Activated CD4-positive, alpha-beta T cell treated with anti-CD3 and anti-CD28 coated beads, Interleukin-2, amount 50 U/mL, for 1 hour (primary cell): ENCODE results near the gene ST3GAL4.

Experiments used
- DNase-seq: peaks from one replicate; pipeline ENCODE4 v3.0.0-alpha.2; 2020

The ST3GAL4 gene

DNA sequence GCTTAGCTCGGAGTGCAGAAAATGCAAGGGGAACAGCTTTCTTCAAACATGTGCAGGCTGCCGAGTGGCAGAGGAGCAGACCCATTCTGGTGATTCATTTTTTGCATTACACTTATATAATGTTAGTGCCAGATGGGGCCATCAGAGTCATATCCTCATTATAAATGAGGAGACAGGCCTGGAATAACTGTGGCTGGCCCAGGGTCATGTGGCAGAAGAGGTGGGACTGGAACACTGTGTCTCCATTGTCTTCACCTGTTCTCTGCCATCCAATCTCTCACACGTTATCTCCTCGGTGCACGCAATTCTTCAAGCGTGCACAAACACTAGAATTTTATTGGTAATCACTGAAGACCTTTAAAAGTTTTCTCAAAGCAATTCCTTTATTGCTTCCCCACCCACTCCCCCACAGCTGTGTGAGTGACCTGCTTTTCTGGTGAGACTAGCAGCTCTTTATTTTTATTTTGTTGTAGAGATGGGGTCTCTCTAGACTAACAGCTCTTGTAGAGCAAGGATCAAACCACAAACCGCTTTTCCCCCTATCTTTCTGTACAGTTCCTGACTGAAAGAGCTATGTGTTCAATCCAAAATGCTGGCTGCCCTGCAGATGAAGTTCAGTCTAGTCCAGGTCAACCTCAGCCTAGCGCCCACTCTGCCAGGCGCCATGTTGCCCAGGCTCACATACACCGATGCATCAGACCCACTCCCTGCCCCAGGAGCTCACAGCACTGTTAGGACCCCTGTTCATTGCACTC, 75.3 kb downstream of the ST3GAL4 start:
- no peak for DNase-seq

DNA sequence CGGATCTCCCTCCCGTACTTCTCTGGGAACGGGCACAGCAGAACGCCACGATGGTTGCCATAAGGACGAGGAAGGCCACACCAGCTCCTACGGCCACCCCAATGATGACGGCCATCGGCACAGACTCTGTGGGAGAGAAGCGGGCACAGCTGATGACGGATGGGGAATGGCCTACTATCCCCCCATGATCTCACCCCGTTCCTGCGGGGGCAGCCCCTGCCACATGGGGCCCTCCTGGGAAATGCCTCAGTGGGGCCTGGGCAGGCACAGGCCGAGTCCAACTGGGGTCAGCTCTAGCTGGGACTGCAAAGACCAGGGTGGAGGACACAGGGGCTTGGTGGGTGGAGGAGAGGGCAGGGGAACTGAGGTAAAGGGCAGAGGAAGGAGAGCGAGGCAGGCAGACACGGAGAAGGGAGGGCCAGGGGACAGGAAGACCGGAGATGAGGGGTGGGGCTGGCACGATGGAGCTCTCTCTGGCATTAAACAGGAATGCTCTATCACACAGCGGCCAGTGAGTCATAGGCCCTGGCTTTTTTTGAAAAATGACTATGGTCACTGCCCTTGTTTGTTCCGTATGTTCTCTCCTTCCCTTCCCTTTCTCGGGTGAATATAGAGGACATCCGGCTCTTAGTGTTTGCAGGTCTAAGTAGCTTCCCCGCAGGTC, 76.0 kb downstream of the ST3GAL4 start:
- DNase-seq, result no peak

DNA sequence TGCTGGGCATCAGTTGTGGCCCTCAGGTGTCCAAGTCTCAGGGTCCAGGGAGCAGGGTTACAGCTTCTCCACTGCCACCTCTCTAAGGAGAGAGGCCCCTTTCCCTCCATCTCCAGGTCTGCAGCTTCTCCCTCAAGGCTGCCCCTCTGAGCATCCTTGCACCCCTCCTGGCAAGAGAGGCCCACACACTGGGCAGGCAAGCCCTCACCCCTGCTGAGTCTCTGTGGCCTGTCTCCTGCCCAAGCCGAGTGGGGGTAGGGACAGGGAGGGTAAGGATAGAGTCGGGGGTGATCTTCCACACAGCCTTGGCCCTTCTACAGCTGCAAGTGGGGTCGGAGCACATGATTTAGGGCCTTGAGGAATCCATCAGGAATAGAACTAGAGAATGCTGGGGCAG, 76.6 kb downstream of the ST3GAL4 start:
- no peak for DNase-seq

DNA sequence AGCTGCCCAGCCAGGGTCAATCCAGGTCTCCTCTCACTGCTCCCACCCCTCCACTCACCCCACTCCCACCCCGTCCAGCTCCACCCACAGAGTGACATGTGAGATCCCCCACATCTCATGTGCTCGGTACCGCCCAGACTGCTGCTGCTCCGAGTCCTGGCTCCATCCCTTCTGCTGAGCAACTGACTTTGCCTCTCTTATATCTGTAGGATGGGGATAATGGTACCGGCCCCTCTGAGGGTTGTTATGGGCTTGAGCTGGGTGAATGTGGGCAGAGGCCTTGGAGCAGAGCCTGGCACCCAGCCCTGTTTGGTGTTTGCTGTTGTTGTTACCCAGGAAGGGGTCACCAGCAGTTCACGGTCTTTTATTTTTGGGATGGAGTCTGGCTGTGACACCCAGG, 77.0 kb downstream of the ST3GAL4 start:
- DNase-seq, result no peak

DNA sequence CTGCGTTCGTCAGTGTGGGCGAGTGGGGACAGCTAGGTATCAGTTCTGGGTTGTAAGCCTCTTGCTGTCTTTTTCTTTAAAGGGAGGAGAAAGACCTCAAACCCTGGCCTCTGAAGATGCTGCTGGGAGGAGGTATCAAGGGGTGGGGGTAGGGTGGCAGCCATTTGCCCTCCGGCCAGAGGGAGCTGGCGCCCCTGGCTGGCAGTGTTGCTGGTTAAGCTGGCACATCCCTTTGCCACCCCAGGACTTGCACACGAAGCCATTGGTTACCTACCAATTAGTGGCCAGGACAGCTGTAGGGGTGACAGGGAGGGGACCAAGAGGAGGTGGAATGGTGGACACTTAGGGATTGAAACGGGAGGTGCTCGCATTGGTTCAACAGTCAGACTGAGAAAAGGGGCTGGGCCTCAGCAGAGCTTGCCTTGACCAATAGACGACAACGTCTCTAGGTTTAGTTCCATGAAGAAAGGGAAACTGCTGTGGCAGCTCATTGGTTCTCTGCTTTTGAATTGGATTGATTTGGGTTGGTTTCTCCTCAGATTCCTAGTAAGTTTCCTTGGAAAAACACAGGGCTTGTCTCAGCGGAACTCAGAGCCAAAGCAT, 77.9 kb downstream of the ST3GAL4 start:
- no peak for DNase-seq

DNA sequence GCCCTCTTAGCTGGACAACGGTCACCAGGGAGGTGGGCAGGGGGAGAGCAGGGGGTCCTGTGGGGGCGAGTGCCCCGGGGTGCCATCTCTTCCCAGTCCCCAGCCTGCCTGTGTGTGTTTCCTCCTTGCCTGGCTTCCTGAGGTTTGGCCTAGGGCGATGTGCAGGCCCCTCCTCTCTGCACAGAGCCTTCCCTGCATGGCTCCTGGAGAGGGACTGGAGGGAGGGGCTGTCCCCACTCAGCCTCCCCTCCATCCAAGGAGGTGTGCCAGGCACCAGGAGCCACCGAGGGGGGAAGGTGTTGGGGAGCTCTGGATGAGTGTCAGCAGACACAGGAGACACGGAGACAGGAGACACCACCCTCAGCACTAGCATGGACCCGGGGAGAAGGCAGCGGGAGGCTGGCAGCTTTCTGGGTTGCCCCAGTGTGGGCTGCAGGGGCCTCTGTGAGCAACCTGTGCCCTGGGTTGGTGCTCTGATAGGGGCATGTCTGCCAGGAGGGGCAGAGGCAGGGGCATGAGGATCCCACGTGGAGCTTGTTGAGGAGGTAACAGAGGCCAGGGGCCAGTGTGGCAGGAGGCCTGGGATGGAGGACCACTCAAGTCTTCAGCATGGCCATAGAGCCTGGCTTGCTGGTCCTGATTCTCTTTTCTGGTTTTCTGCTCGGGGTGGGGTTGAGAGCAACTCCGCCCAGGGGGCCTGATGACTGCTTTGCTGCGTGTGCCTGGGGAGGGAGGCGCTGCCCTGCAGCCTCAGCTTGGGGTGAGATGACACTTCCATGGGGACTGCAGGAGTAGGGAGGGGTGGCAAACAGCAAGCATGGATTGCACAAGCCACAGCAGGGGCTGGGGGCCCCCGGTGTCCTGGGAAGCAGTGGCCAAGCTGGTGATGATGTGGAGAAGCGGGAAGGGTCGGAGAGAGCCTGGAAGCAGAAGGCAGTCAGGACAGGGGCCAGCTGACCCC, 78.8 kb downstream of the ST3GAL4 start:
- DNase-seq, result no peak

DNA sequence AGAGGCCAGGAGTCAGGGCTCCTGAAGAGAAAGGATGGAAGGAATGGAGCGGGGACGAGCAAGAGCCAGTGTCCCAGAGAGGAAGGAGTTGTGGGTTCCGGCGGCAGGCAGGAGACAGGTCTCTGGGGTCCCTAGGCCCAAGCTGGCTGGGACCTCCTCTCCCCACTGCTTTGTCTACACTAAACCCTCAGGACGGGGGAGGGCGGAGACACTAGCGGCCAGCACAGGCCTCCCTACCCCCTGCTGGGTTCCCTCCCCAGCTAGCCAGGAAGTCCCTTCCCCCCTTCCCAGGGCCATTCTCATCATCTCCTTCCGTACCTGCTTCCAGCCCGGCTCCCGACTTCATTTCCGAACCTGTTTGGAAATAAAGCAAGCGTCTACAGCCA, 79.5 kb downstream of the ST3GAL4 start:
- no peak for DNase-seq

DNA sequence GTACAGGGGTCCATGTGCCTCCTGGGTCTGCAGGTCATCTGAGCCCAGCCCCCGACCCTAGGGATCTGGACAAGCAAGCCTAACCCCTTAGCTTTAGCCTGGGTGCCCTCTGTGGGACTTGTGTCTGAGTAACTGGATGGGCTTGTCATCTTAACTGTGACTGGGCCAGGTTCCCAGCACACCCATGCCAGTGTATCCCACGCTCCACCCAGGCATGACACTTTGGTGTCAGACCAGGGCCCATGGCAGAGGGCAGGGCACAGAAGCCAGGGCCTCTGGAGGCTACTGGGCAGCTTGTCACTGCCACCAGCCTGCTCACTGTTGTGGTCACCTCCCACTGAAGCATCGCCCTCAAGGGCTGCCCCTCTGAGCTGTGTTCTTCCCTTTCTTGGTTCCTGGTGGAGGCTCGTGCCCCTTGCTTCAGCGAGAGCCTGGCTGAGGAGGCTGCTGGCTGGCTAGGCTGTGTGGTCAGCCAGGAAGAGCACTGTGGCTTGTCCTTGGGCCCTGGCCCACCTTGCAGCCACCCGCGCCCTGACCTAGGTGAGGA, 80.8 kb downstream of the ST3GAL4 start:
- DNase-seq, result no peak

DNA sequence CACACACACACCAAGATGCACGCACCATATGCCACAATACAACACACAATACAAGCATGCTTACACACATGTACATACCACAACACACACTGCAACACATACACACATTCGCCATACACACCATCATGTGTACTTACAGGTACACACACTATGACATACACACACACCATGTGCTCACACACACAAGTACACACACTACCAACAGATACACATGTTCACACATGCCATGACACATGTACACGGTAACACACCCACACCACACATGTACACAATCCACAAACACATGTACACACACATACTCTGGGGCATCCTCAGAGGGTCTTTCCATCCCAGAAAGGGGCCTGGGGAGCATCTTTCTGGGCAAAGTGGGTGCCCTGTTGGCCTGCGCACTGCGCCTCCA, 82.2 kb downstream of the ST3GAL4 start:
- no peak for DNase-seq

DNA sequence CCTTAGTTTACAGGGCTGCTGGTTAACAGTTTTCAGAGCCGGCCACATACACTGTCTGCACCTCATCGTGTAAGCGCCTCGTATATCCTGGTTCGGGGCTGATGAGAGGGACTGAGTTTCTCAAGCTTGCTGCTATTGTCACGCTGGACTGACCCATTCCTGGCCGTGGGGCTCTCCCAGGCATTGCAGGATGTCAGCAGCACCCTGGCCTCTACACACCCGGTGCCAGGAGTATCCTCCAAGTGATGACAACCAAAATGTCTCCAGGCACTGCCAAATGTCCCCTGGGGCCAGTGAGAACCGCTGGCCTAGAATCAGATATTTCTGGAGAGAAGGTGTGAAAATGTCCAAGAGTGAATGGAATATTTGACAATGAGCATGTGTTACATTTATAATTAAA, 82.8 kb downstream of the ST3GAL4 start:
- no peak for DNase-seq

DNA sequence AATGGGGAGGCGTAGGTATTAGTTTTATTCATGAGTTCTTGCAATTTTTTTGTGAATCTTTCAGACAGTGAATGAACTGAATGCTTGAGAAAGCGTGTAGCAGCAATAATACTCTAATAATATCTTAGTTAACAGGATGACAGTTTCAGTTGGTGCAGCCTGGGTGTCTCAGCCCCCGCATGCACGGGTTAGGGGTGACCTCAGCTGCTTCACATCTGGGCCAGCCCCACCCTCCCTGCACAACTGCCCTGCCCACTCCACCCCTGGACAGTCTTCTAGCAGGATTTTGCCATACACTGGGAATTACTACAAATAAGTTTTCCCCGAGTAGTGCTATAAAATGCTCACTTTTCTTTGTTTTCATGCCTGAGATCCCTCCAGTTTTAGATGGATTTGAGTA, 83.2 kb downstream of the ST3GAL4 start:
- DNase-seq, result no peak

DNA sequence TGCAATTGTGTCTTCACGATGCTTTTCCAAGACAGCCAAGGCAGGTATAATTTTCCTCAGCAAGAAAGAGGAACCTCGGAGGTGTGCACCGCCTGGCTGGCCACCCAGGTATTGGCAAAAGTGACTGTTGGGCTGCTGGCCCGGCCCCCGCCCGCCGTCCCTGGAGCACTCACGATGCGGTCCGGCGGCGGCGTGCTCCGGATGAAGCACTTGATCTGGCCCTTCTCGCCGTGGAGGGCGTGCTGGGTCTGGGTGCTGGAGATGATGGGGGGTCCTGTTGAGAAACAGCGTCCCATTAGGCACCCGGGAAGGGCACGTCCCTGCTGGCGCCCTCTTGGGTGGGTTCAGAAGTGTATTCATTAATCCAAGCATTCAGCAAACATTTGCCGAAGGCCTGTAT, 84.8 kb downstream of the ST3GAL4 start:
- DNase-seq, result no peak

DNA sequence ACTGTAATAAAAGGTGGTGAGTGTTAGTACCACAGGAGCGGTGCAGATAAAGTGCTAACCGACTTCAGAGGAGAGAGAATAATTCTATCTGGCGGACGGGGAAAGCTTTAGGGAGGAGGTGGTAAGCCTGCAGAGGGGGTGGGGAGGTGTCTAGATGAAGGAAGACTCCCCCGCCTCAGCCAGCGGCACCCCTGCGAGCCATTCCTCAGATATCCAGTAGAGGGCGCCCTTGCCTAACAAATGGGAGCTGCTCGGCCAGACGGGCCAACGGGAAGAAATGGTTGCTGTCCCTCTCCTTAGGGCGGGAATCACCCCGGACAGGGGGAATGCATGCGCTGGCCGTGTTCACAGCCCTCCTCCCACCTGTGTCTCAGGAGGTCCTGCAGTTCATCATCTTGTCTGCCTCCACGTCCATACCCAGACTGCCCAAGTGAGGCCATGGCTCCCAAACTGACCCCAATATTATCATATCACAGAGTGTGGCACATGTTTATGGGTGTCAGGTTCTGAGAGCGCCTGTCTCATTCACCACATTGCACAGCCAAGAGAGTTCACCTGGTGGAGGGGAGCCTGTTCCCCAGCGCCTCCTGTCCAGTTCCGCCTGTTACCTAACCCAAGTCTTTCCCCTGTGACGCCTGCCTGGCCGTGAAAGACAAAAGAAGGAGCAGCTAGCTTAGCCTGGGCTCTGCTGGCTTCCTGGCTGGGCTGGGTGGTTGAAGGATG, 85.5 kb downstream of the ST3GAL4 start:
- DNase-seq, result peak; percentile 68

DNA sequence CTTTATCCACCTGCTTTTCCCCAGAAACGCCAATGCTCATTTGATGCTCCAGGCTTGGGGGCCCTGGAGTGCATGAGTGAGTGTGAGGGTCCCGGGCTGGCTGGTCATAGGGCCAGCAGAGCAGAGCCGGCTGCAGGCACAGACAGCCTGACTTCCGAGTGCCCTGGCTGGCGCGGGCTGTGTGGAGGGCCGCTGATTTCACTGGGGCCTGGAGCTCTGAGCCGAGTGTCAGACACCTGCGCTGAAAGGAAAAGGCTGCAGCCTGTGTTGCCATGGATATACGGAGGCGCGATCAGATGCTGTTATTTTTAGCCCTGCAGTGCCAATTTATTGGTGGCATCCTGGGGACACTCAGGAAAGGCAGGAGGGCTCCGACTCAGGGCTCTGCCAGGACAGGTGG, 87.6 kb downstream of the ST3GAL4 start:
- no peak for DNase-seq

DNA sequence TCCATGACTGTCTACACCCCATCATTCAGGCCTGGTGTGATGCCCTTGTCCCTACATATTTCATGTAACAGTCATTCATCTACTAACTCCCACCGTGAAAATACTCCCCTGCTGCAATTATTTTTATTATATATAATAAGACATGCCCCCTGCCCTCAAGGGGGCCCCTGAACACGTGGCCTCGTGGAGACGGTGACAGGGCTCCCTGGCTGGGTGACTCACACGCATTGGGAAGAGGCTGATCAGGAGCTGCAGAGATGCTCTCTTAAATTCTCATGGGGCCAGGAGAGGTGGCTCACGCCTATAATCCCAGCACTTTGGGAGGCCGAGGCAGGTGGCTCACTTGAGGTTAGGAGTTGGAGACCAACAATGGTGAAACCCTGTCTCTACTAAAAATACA, 88.6 kb downstream of the ST3GAL4 start:
- no peak for DNase-seq

DNA sequence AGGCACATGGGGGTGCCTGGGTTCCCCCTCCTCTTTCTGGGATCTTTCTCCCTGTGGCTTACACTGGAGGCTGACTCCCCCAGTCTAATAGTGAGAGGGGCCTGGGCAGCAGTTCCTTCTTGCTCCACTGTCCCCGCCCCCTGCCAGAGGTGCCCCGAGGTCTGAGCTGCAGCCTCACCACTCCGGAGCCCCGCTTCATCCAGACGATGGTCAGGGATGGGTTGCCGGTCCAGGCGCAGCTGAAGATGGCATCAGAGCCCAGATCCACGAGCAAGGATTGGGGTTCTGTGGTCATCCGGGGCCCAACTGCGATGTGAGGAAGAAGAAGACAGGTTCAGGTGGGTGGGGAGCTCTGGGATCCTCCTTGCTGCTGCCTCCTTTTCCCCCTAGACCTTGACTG, 91.1 kb downstream of the ST3GAL4 start:
- DNase-seq, result no peak

DNA sequence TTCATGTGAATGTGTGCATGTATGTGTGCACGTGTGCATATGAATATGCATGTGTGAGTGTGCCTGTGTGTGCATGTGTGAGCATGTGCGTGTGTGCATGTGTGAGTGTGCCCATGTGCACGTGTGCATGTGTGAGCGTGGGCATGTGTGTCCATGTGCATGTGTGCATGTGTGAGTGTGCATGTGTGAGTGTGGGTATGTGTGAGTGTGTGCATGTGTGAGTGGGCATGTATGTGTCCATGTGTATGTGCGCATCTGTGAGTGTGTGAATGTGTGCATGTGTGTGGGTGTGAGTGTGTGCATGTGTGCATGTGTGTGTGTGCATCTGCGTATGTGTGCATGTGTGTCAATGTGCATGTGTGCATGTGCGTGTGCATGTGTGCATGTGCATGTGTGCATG, 94.7 kb downstream of the ST3GAL4 start:
- DNase-seq, result no peak

DNA sequence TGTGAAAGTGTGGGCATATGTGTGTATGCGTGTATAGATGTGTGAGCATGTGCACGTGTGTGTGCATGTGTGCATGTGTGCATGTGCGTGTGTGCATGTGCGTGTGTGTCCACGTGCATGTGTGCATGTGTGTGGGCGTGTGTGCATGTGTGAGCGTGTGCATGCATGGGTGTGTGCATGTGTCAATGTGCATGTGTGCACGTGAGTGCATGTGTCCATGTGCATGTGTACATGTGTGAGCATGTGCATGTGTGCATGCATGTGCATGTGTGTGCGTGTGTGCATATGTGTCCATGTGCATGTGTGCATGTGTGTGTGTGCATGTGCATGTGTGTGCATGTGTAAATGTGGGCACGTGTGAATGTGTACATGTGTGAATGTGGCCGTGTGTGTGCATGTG, 95.3 kb downstream of the ST3GAL4 start:
- no peak for DNase-seq

DNA sequence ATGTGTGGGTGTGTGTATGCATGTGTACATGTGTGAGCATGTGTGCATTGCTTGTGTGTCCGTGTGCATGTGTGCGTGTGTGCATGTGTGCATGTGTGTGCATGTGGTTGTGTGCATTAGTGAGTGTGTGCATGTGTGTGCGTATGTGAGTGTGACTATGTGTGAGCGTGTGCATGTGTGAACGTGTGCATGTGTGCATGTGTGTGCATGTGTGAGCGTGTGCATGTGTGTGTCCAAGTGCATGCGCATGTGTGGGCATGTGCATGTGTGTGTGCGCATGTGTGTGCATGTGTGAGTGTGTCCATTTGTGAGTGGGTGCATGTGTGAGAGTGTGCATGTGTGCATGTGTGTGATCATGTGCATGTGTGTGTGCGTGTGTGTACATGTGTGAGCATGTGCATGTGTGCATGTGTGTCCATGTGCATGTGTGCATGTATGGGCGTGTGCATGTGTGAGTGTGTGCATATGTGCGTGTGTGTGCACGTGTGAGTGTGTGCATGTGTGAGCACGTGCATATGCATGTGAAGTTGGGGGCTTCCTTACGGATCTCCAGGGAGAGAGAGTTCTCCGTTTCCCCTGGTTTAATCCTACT, 95.8 kb downstream of the ST3GAL4 start:
- DNase-seq, result no peak

DNA sequence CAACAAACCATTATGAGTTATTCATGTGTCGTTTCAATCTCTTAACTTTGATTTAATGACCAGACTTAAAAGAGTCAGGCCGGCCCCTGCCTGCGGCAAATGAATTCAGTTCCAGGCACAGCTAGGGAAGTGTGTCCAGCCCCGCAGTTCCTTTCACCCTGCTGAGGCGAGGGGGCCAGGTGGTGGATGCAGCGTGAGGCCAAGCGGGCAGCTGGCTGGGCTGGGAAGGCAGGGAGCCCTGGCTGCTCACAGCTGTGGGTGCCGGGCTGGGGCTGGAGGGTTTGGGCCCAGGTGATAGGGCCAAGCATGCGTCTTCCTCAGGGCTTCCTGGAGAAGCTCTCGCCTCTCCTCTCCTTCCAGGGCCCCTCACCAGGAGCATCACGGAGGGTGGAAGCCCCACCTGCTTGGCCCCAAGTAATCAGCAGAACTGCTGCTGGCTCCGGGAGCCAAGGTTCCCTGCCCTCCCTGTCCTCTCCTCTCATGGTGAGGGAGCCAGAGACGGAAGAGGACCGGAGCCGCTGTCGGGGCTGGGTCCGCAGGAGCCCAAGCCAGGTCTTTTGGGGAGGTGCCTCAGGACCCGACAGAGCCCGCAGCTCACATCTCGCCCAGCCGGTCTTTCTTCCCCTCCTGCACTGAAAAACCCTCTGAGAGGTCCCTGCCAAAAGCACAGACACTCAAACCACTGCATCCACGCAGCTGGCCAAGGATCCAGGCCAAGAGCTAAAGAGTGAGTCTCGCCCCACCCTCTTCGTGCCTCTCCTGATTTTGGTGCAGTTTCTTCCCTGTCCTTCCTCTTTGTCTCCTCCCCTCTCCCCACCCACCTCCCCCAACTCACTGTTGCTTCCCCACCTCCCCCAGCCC, 97.0 kb downstream of the ST3GAL4 start:
- no peak for DNase-seq

DNA sequence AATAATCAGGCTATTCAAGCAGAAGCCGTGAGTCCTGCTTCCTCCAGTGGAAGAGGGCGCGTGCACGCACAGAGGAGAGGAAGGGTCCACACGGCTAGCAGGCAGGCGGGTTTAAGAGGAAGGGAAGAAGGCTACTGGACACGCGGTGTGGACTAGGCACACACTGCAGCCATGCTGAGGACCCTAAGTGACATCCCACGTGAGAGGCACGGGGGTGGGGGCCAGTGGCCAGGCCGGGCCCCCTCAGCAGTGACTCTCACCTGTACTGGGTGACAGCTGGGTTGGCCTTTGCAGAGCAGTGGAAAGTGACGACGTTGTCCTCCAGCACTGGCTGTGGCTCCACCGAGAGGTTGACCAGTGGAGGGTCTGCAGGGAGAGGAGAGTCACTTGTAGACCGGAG, 100.6 kb downstream of the ST3GAL4 start:
- no peak for DNase-seq
